Measurements from ENCODE around the gene TSEN2. TPM values are rescaled to one million over a fixed set of nuclear protein-coding genes. Genes with fewer than 3 reads are reported as not detected.

TSEN2 gene
- total RNA-seq, 4 donors from 2014 or later, result 16.1 to 26.7 (median 21.4) TPM

DNA sequence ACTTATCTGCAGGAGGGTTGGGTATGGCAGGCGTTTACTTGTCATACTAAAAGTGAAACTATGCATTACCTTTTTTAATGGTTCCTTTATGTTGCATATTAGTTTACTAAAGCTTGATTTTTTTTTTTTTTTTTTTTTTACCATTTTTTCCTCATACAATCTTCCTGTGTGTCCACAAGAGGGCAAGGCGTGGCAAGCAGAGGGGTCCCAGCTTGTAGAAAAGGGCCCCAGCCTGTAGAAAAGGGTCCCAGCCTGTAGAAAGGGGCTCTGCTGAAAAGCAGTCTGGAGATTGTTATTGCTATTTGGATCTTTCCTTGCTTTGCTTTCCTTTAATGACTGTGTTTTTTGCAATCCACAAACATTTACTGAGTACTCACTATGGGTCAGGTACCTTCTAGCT lies 94.5 kb downstream of the TSEN2 start:
- Histone ChIP-seq H3K27ac (no peak overlapping the region), H3K9me3 (no peaks in the 10 kb centered on the region), H3K4me3 (no peak overlapping the region), H3K36me3 (peaks cover 0 to 100% of the 10 kb centered on the region in 2 donors), H3K4me1 (peaks cover 0 to 13% (median 0%) of the 10 kb centered on the region in 3 donors), H3K27me3 (no peaks in the 10 kb centered on the region)
- 78 to 80% methylated on average over 1 to 2 of the region's 2 CpGs for WGBS, 2 donors (ENCODE audit: low coverage in 1 of 2)
- no peak for ATAC-seq
- TF ChIP-seq EP300 (IDR thresholded peaks at IDR 0.05), result no peak
- no peak for TF ChIP-seq POLR2A (IDR thresholded peaks at IDR 0.05)
- TF ChIP-seq, protein P1, sequence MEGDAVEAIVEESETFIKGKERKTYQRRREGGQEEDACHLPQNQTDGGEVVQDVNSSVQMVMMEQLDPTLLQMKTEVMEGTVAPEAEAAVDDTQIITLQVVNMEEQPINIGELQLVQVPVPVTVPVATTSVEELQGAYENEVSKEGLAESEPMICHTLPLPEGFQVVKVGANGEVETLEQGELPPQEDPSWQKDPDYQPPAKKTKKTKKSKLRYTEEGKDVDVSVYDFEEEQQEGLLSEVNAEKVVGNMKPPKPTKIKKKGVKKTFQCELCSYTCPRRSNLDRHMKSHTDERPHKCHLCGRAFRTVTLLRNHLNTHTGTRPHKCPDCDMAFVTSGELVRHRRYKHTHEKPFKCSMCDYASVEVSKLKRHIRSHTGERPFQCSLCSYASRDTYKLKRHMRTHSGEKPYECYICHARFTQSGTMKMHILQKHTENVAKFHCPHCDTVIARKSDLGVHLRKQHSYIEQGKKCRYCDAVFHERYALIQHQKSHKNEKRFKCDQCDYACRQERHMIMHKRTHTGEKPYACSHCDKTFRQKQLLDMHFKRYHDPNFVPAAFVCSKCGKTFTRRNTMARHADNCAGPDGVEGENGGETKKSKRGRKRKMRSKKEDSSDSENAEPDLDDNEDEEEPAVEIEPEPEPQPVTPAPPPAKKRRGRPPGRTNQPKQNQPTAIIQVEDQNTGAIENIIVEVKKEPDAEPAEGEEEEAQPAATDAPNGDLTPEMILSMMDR (IDR thresholded peaks at IDR 0.05), result no peak
- TF ChIP-seq POLR2AphosphoS5 (IDR thresholded peaks at IDR 0.05), result no peak

DNA sequence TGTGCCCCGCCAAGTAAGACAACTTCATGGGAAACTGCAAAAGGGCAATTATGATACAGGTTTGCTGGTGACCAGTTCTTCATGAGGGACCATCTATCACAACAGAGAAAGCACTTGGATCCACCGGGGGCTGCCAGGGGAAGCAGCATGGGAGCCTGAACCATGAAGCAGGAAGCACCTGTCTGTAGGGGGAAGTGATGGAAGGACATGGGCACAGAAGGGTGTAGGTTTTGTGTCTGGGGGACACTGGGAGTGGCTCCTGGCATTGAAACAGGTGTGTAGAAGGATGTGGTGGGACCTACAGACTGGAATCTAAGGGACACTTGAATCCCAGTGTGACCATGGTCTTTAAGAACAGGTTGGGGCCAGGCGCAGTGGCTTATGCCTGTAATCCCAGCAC lies 95.2 kb downstream of the TSEN2 start:
- TF ChIP-seq POLR2A (IDR thresholded peaks at IDR 0.05), result no peak
- no peak for TF ChIP-seq EP300 (IDR thresholded peaks at IDR 0.05)
- TF ChIP-seq POLR2AphosphoS5 (IDR thresholded peaks at IDR 0.05), result no peak
- TF ChIP-seq, protein P1 (IDR thresholded peaks at IDR 0.05), result no peak
- Histone ChIP-seq H3K4me3 (no peak overlapping the region), H3K27ac (peak overlapping the region in 2 of 4 donors; percentile 0 to 27), H3K9me3 (no peaks in the 10 kb centered on the region), H3K36me3 (peaks cover 0 to 100% of the 10 kb centered on the region in 2 donors), H3K27me3 (no peaks in the 10 kb centered on the region), H3K4me1 (peaks cover 0 to 10% (median 0%) of the 10 kb centered on the region in 3 donors)
- WGBS, 2 donors (ENCODE audit: low coverage in 1 of 2), result 90 to 93% methylated on average over 2 to 3 of the region's 3 CpGs
- ATAC-seq, result no peak

DNA sequence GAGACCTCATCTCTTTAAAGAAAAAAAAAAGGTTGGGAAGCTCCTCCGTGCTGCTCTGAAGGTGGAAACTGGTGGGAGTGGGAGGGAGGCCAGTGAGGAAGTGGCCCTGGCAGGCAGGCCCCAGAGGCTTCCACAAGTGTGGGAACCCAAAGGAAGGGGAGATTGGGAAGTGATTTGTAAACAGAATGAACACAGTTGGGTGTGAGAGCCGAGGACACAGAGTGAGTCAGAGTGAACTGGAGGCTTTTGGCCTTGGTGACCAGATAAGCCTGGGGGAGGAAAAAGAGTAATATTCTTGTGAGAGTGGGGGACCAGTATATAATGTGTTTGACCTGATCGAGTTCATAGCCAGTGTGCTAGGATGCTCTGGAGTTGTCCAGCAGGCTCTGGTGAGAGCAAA lies 95.6 kb downstream of the TSEN2 start:
- no peak for ATAC-seq
- peaks cover 0 to 100% of the 10 kb centered on the region in 2 donors for H3K36me3 ChIP-seq
- H3K4me1 ChIP-seq, result peaks cover 0 to 8% (median 0%) of the 10 kb centered on the region in 3 donors
- WGBS, 2 donors (ENCODE audit: low coverage in 1 of 2), result 41 to 57% methylated on average over 3 of the region's 3 CpGs
- peak overlapping the region in 3 of 4 donors; percentile 0 to 27 (median 16) for H3K27ac ChIP-seq
- no peaks in the 10 kb centered on the region for H3K27me3 ChIP-seq
- H3K9me3 ChIP-seq, result no peaks in the 10 kb centered on the region
- TF ChIP-seq POLR2AphosphoS5 (IDR thresholded peaks at IDR 0.05), result no peak
- TF ChIP-seq, protein P1 (IDR thresholded peaks at IDR 0.05), result no peak
- no peak for TF ChIP-seq EP300 (IDR thresholded peaks at IDR 0.05)
- no peak for TF ChIP-seq POLR2A (IDR thresholded peaks at IDR 0.05)
- no peak overlapping the region for H3K4me3 ChIP-seq

DNA sequence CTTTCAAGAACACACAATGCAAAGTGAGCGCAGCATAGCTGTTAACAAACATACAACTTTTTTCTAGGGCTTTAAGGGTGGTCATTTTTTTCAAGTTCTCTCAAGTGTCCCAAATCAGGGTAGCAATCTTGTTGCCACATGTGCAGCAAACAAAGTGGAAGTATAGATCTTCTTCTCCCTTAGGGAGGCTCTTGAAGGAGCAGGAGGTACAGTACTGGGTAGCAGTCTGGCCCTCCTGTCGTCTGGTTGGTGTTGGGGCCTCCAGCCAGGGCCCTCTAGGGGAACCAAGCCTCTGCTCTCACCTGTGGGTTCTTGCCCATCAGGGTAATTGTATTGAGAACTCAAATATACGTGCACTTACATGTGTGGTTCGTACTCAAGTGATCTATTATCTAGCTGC lies 98.5 kb downstream of the TSEN2 start:
- Histone ChIP-seq H3K27me3 (no peaks in the 10 kb centered on the region), H3K9me3 (no peaks in the 10 kb centered on the region), H3K4me3 (no peak overlapping the region), H3K27ac (no peak overlapping the region), H3K36me3 (peaks cover 0 to 100% of the 10 kb centered on the region in 2 donors), H3K4me1 (peaks cover 0 to 8% (median 0%) of the 10 kb centered on the region in 3 donors)
- WGBS, 2 donors (ENCODE audit: low coverage in 1 of 2), result 62 to 68% methylated on average over 2 to 3 of the region's 4 CpGs
- TF ChIP-seq POLR2AphosphoS5 (IDR thresholded peaks at IDR 0.05), result no peak
- no peak for TF ChIP-seq EP300 (IDR thresholded peaks at IDR 0.05)
- TF ChIP-seq POLR2A (IDR thresholded peaks at IDR 0.05), result no peak
- TF ChIP-seq, protein P1 (IDR thresholded peaks at IDR 0.05), result no peak
- ATAC-seq, result no peak

Small RNA genes lying within 50 kb of the gene (small RNA-seq; reads per million reads assigned to genes)
- gene RF00017 (0 reads per million in 4 donors), gene RNA5SP123 (0 to 1.4 (median 0.15) reads per million in 4 donors), gene RNU6-377P (0 reads per million in 4 donors)

Other genes with a start within 250 kb of the TSEN2 start
- gene PPARG, start 195.4 kb upstream of the TSEN2 start, total RNA-seq, result 10 to 100 TPM in 2 of 4 donors, 1 to 10 TPM in 2; 3.9 to 14.9 (median 9.3) TPM
- 1 to 10 TPM in 1 of 4 donors, not detected in 3; 1.3 TPM for gene MKRN2OS, start 61.0 kb downstream of the TSEN2 start, total RNA-seq
- gene MKRN2, start 72.6 kb downstream of the TSEN2 start, total RNA-seq, result 10 to 100 TPM; 37.0 to 50.4 (median 38.3) TPM
- 100 to 1,000 TPM; 115 to 146 (median 130) TPM for gene RAF1, start 179.6 kb downstream of the TSEN2 start, total RNA-seq